Measurements from ENCODE around the gene RCVRN.

RCVRN gene

GRCh38 chr17:9894231-9894630 lies 10.8 kb downstream of the RCVRN start:
- no peak for DNase-seq

GRCh38 chr17:9893411-9894012 lies 11.6 kb downstream of the RCVRN start:
- DNase-seq = no peak

- DNase-seq = no peak
Observed at GRCh38 chr17:9890124-9890523, 14.9 kb downstream of the RCVRN start.

- DNase-seq = no peak
Observed at GRCh38 chr17:9887508-9887907, 17.6 kb downstream of the RCVRN start.

GRCh38 chr17:9886141-9886930 lies 18.7 kb downstream of the RCVRN start:
- no peak for DNase-seq

GRCh38 chr17:9883451-9883850 lies 21.6 kb downstream of the RCVRN start:
- no peak for DNase-seq

GRCh38 chr17:9880582-9880999 lies 24.5 kb downstream of the RCVRN start:
- DNase-seq = no peak

- no peak for DNase-seq
Observed at GRCh38 chr17:9878786-9879525, 26.1 kb downstream of the RCVRN start.

- no peak for DNase-seq
Observed at GRCh38 chr17:9878356-9878755, 26.7 kb downstream of the RCVRN start.

- DNase-seq = no peak
Observed at GRCh38 chr17:9875441-9875840, 29.6 kb downstream of the RCVRN start.

GRCh38 chr17:9874722-9875121 lies 30.3 kb downstream of the RCVRN start:
- no peak for DNase-seq

- DNase-seq = no peak
Observed at GRCh38 chr17:9872852-9873251, 32.2 kb downstream of the RCVRN start.

- DNase-seq = no peak
Observed at GRCh38 chr17:9868552-9868951, 36.5 kb downstream of the RCVRN start.

GRCh38 chr17:9865586-9865985 lies 39.5 kb downstream of the RCVRN start:
- DNase-seq = no peak

- no peak for DNase-seq
Observed at GRCh38 chr17:9862949-9863348, 42.1 kb downstream of the RCVRN start.

- no peak for DNase-seq
Observed at GRCh38 chr17:9862220-9862619, 42.9 kb downstream of the RCVRN start.

- no peak for DNase-seq
Observed at GRCh38 chr17:9860851-9861250, 44.2 kb downstream of the RCVRN start.

- DNase-seq = no peak
Observed at GRCh38 chr17:9859781-9860180, 45.3 kb downstream of the RCVRN start.

- no peak for DNase-seq
Observed at GRCh38 chr17:9855036-9855435, 50.0 kb downstream of the RCVRN start.

GRCh38 chr17:9854255-9854654 lies 50.8 kb downstream of the RCVRN start:
- DNase-seq = no peak

GRCh38 chr17:9850151-9850550 lies 54.9 kb downstream of the RCVRN start:
- no peak for DNase-seq
